ENCODE measurements around the gene CEP97. TPM values are rescaled to one million over a fixed set of nuclear protein-coding genes. Genes with fewer than 3 reads are reported as not detected.
A peak's percentile ranks its signal among the peaks of the same experiment; 100 is the strongest.
"Not testable (repeated sequence)": the region's sequence is repeated elsewhere in the genome, so short reads cannot be mapped to it uniquely, and the experiment has no call there.

CEP97 gene
- total RNA-seq, 1 donor from 2014 or later, result 25.1 TPM

GRCh38 chr3:101695779-101696372 is 28.5 kb upstream of the CEP97 start:
- H3K27me3 Mint-ChIP-seq (ENCODE audit: unreplicated experiment), result no peaks in the 10 kb centered on the region
- DNase-seq, result no peak
- TF ChIP-seq CTCF (IDR thresholded peaks at IDR 0.05; ENCODE audit: partially characterized antibody, unreplicated experiment), result peak; percentile 89
- H3K4me3 Mint-ChIP-seq (ENCODE audit: unreplicated experiment), result no peak overlapping the region
- peaks cover 3% of the 10 kb centered on the region for H3K9me3 Mint-ChIP-seq (ENCODE audit: unreplicated experiment)
- no peaks in the 10 kb centered on the region for H3K36me3 Mint-ChIP-seq (ENCODE audit: unreplicated experiment)
- H3K27ac Mint-ChIP-seq (ENCODE audit: unreplicated experiment), result no peak overlapping the region
- peaks cover 17% of the 10 kb centered on the region for H3K4me1 Mint-ChIP-seq (ENCODE audit: low read depth, unreplicated experiment)

GRCh38 chr3:101701696-101702634 is 22.4 kb upstream of the CEP97 start:
- no peak for TF ChIP-seq CTCF (IDR thresholded peaks at IDR 0.05; ENCODE audit: partially characterized antibody, unreplicated experiment)

GRCh38 chr3:101702726-101703125 is 21.7 kb upstream of the CEP97 start:
- no peak overlapping the region for H3K27ac Mint-ChIP-seq (ENCODE audit: unreplicated experiment)
- peaks cover 2% of the 10 kb centered on the region for H3K9me3 Mint-ChIP-seq (ENCODE audit: unreplicated experiment)
- H3K27me3 Mint-ChIP-seq (ENCODE audit: unreplicated experiment), result peaks cover 4% of the 10 kb centered on the region
- H3K4me3 Mint-ChIP-seq (ENCODE audit: unreplicated experiment), result no peak overlapping the region
- TF ChIP-seq CTCF (IDR thresholded peaks at IDR 0.05; ENCODE audit: partially characterized antibody, unreplicated experiment), result no peak
- H3K36me3 Mint-ChIP-seq (ENCODE audit: unreplicated experiment), result no peaks in the 10 kb centered on the region
- no peak for DNase-seq
- H3K4me1 Mint-ChIP-seq (ENCODE audit: low read depth, unreplicated experiment), result peaks cover 3% of the 10 kb centered on the region

More at GRCh38 chr3:101701696-101702634, 22.4 kb upstream of the CEP97 start:
- Mint-ChIP-seq H3K36me3 (ENCODE audit: unreplicated experiment) (no peaks in the 10 kb centered on the region), H3K9me3 (ENCODE audit: unreplicated experiment) (peaks cover 2% of the 10 kb centered on the region), H3K27ac (ENCODE audit: unreplicated experiment) (no peak overlapping the region), H3K4me1 (ENCODE audit: low read depth, unreplicated experiment) (peaks cover 3% of the 10 kb centered on the region), H3K4me3 (ENCODE audit: unreplicated experiment) (no peak overlapping the region), H3K27me3 (ENCODE audit: unreplicated experiment) (peaks cover 4% of the 10 kb centered on the region)
- DNase-seq, result no peak

GRCh38 chr3:101703169-101703568 is 21.2 kb upstream of the CEP97 start:
- no peaks in the 10 kb centered on the region for H3K36me3 Mint-ChIP-seq (ENCODE audit: unreplicated experiment)
- H3K9me3 Mint-ChIP-seq (ENCODE audit: unreplicated experiment), result peaks cover 2% of the 10 kb centered on the region
- no peak overlapping the region for H3K4me3 Mint-ChIP-seq (ENCODE audit: unreplicated experiment)
- DNase-seq, result no peak
- H3K27ac Mint-ChIP-seq (ENCODE audit: unreplicated experiment), result no peak overlapping the region
- H3K4me1 Mint-ChIP-seq (ENCODE audit: low read depth, unreplicated experiment), result peaks cover 3% of the 10 kb centered on the region
- TF ChIP-seq CTCF (IDR thresholded peaks at IDR 0.05; ENCODE audit: partially characterized antibody, unreplicated experiment), result no peak
- H3K27me3 Mint-ChIP-seq (ENCODE audit: unreplicated experiment), result peaks cover 4% of the 10 kb centered on the region

- not testable (repeated sequence) for H3K9me3 Mint-ChIP-seq (ENCODE audit: unreplicated experiment); H3K4me1 Mint-ChIP-seq (ENCODE audit: low read depth, unreplicated experiment); H3K4me3 Mint-ChIP-seq (ENCODE audit: unreplicated experiment); DNase-seq; H3K27me3 Mint-ChIP-seq (ENCODE audit: unreplicated experiment); H3K27ac Mint-ChIP-seq (ENCODE audit: unreplicated experiment); H3K36me3 Mint-ChIP-seq (ENCODE audit: unreplicated experiment)
These were observed 19.8 kb upstream of the CEP97 start for GRCh38 chr3:101704639-101705038.
